GM13976 (cell line): ENCODE results near the gene MBTPS2.

ENCODE experiments used
- DNase-seq: peaks from one replicate; pipeline ENCODE4 v3.0.0; 2012; ENCODE audit warnings: low spot score
- in situ Hi-C: fragments of 300-500 bp; cut with MboI; formaldehyde crosslinking; loops from one replicate; pipeline ENCODE4 v1.12.0; 2022; ENCODE audit warnings: low sequenced_read_pairs, mixed read lengths, inconsistent platforms; ENCODE audit not compliant: unreplicated experiment
- TF ChIP-seq, protein P1 (sequence below): IDR thresholded peaks from 2 replicates; pipeline ENCODE4 v1.5.1; 2012; ENCODE audit warnings: borderline replicate concordance, mild to moderate bottlenecking; ENCODE audit not compliant: insufficient read depth; ENCODE audit errors: extremely low read depth, missing control alignments, control extremely low read depth

MBTPS2 gene

GRCh38 chrX:21831496-21831895 is 7.9 kb upstream of the MBTPS2 start:
- in situ Hi-C loops = no loop called here

GRCh38 chrX:21837056-21837455 is 2.4 kb upstream of the MBTPS2 start:
- TF ChIP-seq, protein P1, sequence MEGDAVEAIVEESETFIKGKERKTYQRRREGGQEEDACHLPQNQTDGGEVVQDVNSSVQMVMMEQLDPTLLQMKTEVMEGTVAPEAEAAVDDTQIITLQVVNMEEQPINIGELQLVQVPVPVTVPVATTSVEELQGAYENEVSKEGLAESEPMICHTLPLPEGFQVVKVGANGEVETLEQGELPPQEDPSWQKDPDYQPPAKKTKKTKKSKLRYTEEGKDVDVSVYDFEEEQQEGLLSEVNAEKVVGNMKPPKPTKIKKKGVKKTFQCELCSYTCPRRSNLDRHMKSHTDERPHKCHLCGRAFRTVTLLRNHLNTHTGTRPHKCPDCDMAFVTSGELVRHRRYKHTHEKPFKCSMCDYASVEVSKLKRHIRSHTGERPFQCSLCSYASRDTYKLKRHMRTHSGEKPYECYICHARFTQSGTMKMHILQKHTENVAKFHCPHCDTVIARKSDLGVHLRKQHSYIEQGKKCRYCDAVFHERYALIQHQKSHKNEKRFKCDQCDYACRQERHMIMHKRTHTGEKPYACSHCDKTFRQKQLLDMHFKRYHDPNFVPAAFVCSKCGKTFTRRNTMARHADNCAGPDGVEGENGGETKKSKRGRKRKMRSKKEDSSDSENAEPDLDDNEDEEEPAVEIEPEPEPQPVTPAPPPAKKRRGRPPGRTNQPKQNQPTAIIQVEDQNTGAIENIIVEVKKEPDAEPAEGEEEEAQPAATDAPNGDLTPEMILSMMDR = no peak
- in situ Hi-C loops = no loop called here
- no peak for DNase-seq

More at GRCh38 chrX:21831496-21831895, 7.9 kb upstream of the MBTPS2 start:
- DNase-seq = no peak
- TF ChIP-seq, protein P1 = no peak

DNA sequence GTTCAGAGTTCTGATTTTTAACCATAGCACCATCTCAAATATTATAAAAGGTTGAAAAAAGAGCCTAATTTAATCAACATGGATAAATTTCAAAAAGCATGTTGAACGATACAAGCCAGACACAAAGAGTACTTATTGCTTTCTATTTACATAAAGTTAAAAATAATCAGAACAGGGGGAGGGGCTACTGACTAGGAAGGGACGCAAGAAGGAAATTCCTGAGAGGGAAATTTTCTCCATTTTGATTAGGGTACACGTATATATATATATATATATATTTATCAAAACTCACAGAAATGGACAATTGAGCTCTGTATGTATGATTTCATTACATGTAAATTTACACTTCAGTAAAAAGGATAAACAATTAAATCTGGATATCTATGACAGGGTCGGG is 482 bp upstream of the MBTPS2 start:
- in situ Hi-C loops = no loop called here
- TF ChIP-seq, protein P1 = no peak
- DNase-seq = no peak

- in situ Hi-C loops = no loop called here
- TF ChIP-seq, protein P1 = no peak
- DNase-seq = no peak
Measured at GRCh38 chrX:21840193-21840545, 752 bp downstream of the MBTPS2 start.

- no peak for DNase-seq
- in situ Hi-C loops = no loop called here
- TF ChIP-seq, protein P1 = no peak
Measured at GRCh38 chrX:21843179-21843578, 3.8 kb downstream of the MBTPS2 start.

DNA sequence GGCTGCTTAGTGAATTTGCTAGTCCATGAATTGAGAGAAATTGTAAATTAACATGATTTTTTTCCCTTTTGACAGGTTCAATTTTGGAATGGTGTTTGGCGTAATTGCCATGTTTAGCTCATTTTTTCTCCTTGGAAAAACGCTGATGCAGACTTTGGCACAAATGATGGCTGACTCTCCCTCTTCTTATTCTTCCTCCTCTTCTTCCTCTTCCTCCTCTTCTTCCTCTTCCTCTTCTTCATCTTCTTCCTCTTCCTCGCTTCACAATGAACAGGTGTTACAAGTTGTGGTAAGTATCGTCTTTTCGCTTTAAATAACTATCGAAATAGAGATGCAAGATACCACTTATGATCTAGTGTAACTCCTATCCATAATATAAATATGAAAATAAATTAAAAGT is 5.7 kb downstream of the MBTPS2 start:
- in situ Hi-C loops = no loop called here
- TF ChIP-seq, protein P1 = no peak
- no peak for DNase-seq

GRCh38 chrX:21847342-21847741 is 7.9 kb downstream of the MBTPS2 start:
- TF ChIP-seq, protein P1 = no peak
- DNase-seq = no peak
- in situ Hi-C loops = no loop called here
